Keratinocyte (primary cell): ENCODE results near the gene TXNRD2. TPM values are rescaled to one million over a fixed set of nuclear protein-coding genes. Genes with fewer than 3 reads are reported as not detected.

Source experiments
- DNase-seq: peaks from one replicate; pipeline ENCODE4 v3.0.0-alpha.2; 2011; ENCODE audit warnings: low read depth, missing footprints, low spot score
- FAIRE-seq: peaks from 2 replicates; lab custom pipeline; 2011; peaks lifted over from hg19 to GRCh38; lab: Jason Lieb, UNC
- H2AFZ ChIP-seq: 2 replicates; pipeline ENCODE4 v1.6.0; 2012; ENCODE audit warnings: low read length, control low read depth, inconsistent platforms; ENCODE audit not compliant: control insufficient read depth
- H3K27ac ChIP-seq: 2 replicates; pipeline ENCODE4 v1.5.1; 2011; ENCODE audit warnings: low read length; ENCODE audit not compliant: control insufficient read depth, insufficient read depth
- H3K27me3 ChIP-seq: 3 replicates; pipeline ENCODE4 v1.6.0; 2011; ENCODE audit warnings: low read length; ENCODE audit not compliant: control insufficient read depth, insufficient read depth; ENCODE audit errors: extremely low read depth
- H3K36me3 ChIP-seq, 2 experiments: 2 replicates in 1 of 2; 3 replicates in 1 of 2; pipeline ENCODE4 v1.5.1; 2011; ENCODE audit warnings: low read length in 2 of 2, mild to moderate bottlenecking in 1 of 2; ENCODE audit not compliant: control insufficient read depth in 2 of 2, insufficient read depth in 2 of 2; ENCODE audit errors: extremely low read depth in 1 of 2
- H3K4me1 ChIP-seq: 3 replicates; pipeline ENCODE4 v1.5.1; 2011; ENCODE audit warnings: low read length; ENCODE audit not compliant: control insufficient read depth, insufficient read depth; ENCODE audit errors: extremely low read depth
- H3K4me2 ChIP-seq: 3 replicates; pipeline ENCODE4 v1.6.0; 2011; ENCODE audit warnings: low read depth, low read length; ENCODE audit not compliant: control insufficient read depth, insufficient read depth; ENCODE audit errors: extremely low read depth
- H3K4me3 ChIP-seq, 3 experiments: fragments of 200-600 bp in 1 of 3; sonication (generic) in 1 of 3; 2 replicates in 2 of 3; 3 replicates in 1 of 3; pipeline ENCODE4 v1.5.1; 2011 to 2016; ENCODE audit warnings: low read length in 3 of 3, mild to moderate bottlenecking in 3 of 3, control low read depth in 2 of 3, inconsistent platforms in 1 of 3, low read depth in 1 of 3, mixed read lengths in 1 of 3, mixed run types in 1 of 3, moderate library complexity in 1 of 3; ENCODE audit not compliant: control insufficient read depth in 2 of 3, insufficient read depth in 2 of 3; ENCODE audit errors: extremely low read depth in 1 of 3
- H3K79me2 ChIP-seq: 2 replicates; pipeline ENCODE4 v1.6.0; 2012; ENCODE audit warnings: low read length; ENCODE audit not compliant: control insufficient read depth, insufficient read depth
- H3K9ac ChIP-seq: 3 replicates; pipeline ENCODE4 v1.6.0; 2011; ENCODE audit warnings: low read length; ENCODE audit not compliant: control insufficient read depth, insufficient read depth; ENCODE audit errors: extremely low read depth
- H3K9me1 ChIP-seq: 3 replicates; pipeline ENCODE4 v1.6.0; 2011; ENCODE audit warnings: low read length; ENCODE audit not compliant: control insufficient read depth, insufficient read depth; ENCODE audit errors: extremely low read depth
- H3K9me3 ChIP-seq: 2 replicates; pipeline ENCODE4 v1.5.1; 2012; ENCODE audit warnings: low read depth, low read length; ENCODE audit not compliant: control insufficient read depth
- H4K20me1 ChIP-seq: 3 replicates; pipeline ENCODE4 v1.6.0; 2011; ENCODE audit warnings: low read length; ENCODE audit not compliant: control insufficient read depth, insufficient read depth; ENCODE audit errors: extremely low read depth
- EZH2 ChIP-seq: IDR thresholded peaks from one replicate; pipeline ENCODE4 v1.6.1; 2012; ENCODE audit warnings: inconsistent platforms, mild to moderate bottlenecking, low read length, moderate library complexity
- dilution Hi-C: fragments of 300-500 bp; cut with MboI; formaldehyde crosslinking; loops from one replicate; pipeline ENCODE4 v1.7.0; 2020; ENCODE audit warnings: low sequenced_read_pairs; ENCODE audit not compliant: extremely low pct_ligation_motif_present
- polyA plus RNA-seq, 5 experiments: library from polyadenylated mRNA; depleted of rRNA in 3 of 5; stranded (reverse) in 3 of 5; stranded (forward) in 1 of 5; unstranded in 1 of 5; fragments of >200 nt; gene quantifications; 1 replicate in 1 of 5; 2 replicates in 3 of 5; 3 replicates in 1 of 5; pipeline versions ENCODE4 v1.2.1 to v1.2.3, GENCODE V29; 2011 to 2012; ENCODE audit warnings: missing spikeins in 2 of 5, low read depth in 1 of 5, low replicate concordance in 1 of 5
- TF ChIP-seq, protein P1 (sequence below), 3 experiments: IDR thresholded peaks in 1 of 3; conservative IDR thresholded peaks in 1 of 3; optimal IDR thresholded peaks in 1 of 3; 2 replicates in 2 of 3; 3 replicates in 1 of 3; pipeline versions ENCODE3 to v1.5.1; 2011; ENCODE audit warnings: low read length in 3 of 3, mild to moderate bottlenecking in 3 of 3, moderate library complexity in 2 of 3, control low read depth in 1 of 3, inconsistent platforms in 1 of 3; ENCODE audit not compliant: insufficient read depth in 2 of 3; ENCODE audit errors: extremely low read depth in 1 of 3

TXNRD2 gene
- polyA plus RNA-seq, 1 donor (not counting 4 experiments of a cell fraction or from before 2014, with no cell fraction given), result 16.0 TPM

DNA sequence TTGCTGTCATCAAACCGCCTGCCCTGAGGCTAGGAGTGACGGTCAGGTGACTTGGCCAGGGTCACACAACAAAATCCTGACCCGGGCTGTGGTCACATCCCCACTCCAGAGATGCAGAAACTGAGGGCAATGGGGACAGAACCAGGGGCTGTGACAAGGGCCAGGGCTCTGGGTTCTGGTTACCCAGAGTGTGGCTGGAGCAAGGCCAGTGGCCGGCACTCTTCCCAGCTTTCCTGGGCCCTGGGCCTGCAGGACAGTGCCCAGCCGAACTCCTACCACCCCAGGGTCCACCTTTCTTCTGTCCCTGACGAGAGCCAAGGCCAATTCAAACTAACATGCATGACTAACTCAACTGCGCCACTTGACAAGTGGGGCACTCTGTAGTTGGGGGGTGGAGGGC is 39.1 kb upstream of the TXNRD2 start:
- FAIRE-seq (no peak), DNase-seq (no peak)
- Histone ChIP-seq H4K20me1 (no peaks in the 10 kb centered on the region), H3K4me3 (no peak overlapping the region), H3K9me1 (peaks cover 4% of the 10 kb centered on the region), H3K36me3 (peaks cover 0 to 5% of the 10 kb centered on the region in 2 experiments), H2AFZ (no peak overlapping the region), H3K79me2 (no peaks in the 10 kb centered on the region), H3K4me2 (no peak overlapping the region), H3K27ac (no peak overlapping the region), H3K4me1 (peaks cover 35% of the 10 kb centered on the region), H3K9me3 (no peaks in the 10 kb centered on the region), H3K27me3 (no peaks in the 10 kb centered on the region), H3K9ac (no peak overlapping the region)
- dilution Hi-C loops, result no loop called here
- no peak for TF ChIP-seq EZH2
- TF ChIP-seq, protein P1, sequence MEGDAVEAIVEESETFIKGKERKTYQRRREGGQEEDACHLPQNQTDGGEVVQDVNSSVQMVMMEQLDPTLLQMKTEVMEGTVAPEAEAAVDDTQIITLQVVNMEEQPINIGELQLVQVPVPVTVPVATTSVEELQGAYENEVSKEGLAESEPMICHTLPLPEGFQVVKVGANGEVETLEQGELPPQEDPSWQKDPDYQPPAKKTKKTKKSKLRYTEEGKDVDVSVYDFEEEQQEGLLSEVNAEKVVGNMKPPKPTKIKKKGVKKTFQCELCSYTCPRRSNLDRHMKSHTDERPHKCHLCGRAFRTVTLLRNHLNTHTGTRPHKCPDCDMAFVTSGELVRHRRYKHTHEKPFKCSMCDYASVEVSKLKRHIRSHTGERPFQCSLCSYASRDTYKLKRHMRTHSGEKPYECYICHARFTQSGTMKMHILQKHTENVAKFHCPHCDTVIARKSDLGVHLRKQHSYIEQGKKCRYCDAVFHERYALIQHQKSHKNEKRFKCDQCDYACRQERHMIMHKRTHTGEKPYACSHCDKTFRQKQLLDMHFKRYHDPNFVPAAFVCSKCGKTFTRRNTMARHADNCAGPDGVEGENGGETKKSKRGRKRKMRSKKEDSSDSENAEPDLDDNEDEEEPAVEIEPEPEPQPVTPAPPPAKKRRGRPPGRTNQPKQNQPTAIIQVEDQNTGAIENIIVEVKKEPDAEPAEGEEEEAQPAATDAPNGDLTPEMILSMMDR (optimal IDR thresholded peaks at IDR 0.05 in 1 of 3, IDR thresholded peaks at IDR 0.05 in 1 of 3, conservative IDR thresholded peaks at IDR 0.05 in 1 of 3; ENCODE audit: extremely low read depth in 1 of 3, insufficient read depth in 2 of 3, low read length in 3 of 3), result no peak

DNA sequence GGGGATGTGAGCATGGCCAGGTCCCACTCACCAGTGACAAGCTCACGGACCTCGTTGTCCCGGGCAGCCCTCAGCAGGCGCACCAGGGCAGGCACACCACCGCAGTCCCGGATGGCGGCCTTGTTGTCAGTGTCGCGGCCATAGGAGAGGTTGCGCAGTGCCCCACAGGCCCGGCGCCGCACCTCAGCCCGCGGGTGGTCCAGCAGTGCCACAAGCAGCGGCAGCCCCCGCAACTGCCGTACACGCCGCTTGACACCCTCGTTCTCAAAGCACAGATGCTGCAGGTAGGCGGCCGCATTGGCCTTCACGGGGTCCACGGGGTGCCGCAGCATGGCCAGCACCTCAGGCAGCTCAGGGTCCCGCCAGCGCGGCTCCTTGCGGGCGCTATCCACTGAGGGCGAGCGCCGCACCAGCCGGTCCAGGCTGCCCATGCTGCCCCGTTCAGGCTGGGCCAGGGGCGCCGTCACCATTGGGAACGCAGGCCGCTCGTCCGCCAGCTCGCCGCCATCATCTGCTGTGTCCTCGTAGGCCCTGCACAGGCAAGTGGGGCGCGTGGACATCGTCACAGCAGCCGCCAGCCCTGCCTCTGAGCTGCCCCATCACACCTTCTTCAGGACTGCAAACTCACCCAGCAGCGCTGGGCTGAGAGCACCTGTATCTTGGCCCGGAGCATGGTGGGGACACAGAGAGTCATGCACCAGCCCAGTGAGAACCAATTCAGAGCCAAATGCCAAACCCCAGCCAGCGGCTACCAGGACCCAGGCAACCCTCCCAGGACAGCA is 38.3 kb upstream of the TXNRD2 start:
- no peak overlapping the region for H3K27ac ChIP-seq
- dilution Hi-C loops, result no loop called here

More for the DNA sequence above, 38.3 kb upstream of the TXNRD2 start:
- no peaks in the 10 kb centered on the region for H3K27me3 ChIP-seq
- DNase-seq, result no peak
- peaks cover 3% of the 10 kb centered on the region for H3K9me1 ChIP-seq
- no peak overlapping the region for H3K4me3 ChIP-seq
- no peak overlapping the region for H2AFZ ChIP-seq
- no peak overlapping the region for H3K9ac ChIP-seq
- H3K36me3 ChIP-seq, result peaks cover 0 to 5% of the 10 kb centered on the region in 2 experiments
- TF ChIP-seq EZH2, result no peak
- H3K9me3 ChIP-seq, result no peaks in the 10 kb centered on the region
- no peak for FAIRE-seq
- H4K20me1 ChIP-seq, result peaks cover 4% of the 10 kb centered on the region
- peaks cover 38% of the 10 kb centered on the region for H3K4me1 ChIP-seq
- H3K4me2 ChIP-seq, result no peak overlapping the region
- H3K79me2 ChIP-seq, result no peaks in the 10 kb centered on the region
